Caco-2 (cell line): Measurements from ENCODE around the gene WASHC2A. TPM values are rescaled to one million over a fixed set of nuclear protein-coding genes. Genes with fewer than 3 reads are reported as not detected.
"Not testable (repeated sequence)": the region's sequence is repeated elsewhere in the genome, so short reads cannot be mapped to it uniquely, and the experiment has no call there.

Source experiments
- BruUV-seq: library from RNA; stranded (reverse); fragments of 400-500 nt; replicated peaks from 2 replicates; lab custom pipeline; 2021; lab: Mats Ljungman, UMichigan
- CTCF ChIA-PET: fragments of 300-600 bp; sonication (Branson Sonifier 250); formaldehyde crosslinking; loops from one replicate; lab custom pipeline; 2022; ENCODE audit warnings: antibody characterized with exemption; lab: Charles Lee
- POLR2A ChIA-PET: fragments of 300-600 bp; sonication (Branson Sonifier 250); formaldehyde crosslinking; loops from one replicate; lab custom pipeline; 2022; ENCODE audit warnings: antibody characterized with exemption; lab: Charles Lee
- DNase-seq, 2 experiments: peaks; one replicate each; pipeline versions ENCODE4 v3.0.0 to v3.0.0-alpha.2; 2020 to 2022
- H3K27me3 ChIP-seq: replicated peaks from 2 replicates; pipeline ENCODE4 v1.6.0; 2011; ENCODE audit warnings: low read length; ENCODE audit not compliant: control insufficient read depth, insufficient read depth
- H3K36me3 ChIP-seq: 2 replicates; pipeline ENCODE4 v1.5.1; 2011; ENCODE audit warnings: low read length; ENCODE audit not compliant: control insufficient read depth, insufficient read depth
- H3K4me1 ChIP-seq: fragments of 250-450 bp; sonication (Bioruptor Pico); 2 replicates; pipeline ENCODE4 v1.5.1; 2020; ENCODE audit warnings: mild to moderate bottlenecking
- H3K4me3 ChIP-seq: 2 replicates; pipeline ENCODE4 v1.5.1; 2011; ENCODE audit warnings: low read depth, mild to moderate bottlenecking, control low read depth, low read length
- H3K9me3 ChIP-seq: fragments of 250-450 bp; sonication (Bioruptor Pico); 2 replicates; pipeline ENCODE4 v1.5.1; 2020; ENCODE audit warnings: mild to moderate bottlenecking, moderate library complexity
- H3K27ac Mint-ChIP-seq: one replicate; pipeline ENCODE4 v1.8.0; 2022; ENCODE audit warnings: mixed read lengths; ENCODE audit not compliant: unreplicated experiment
- H3K27me3 Mint-ChIP-seq: one replicate; pipeline ENCODE4 v1.8.0; 2022; ENCODE audit warnings: mixed read lengths; ENCODE audit not compliant: insufficient read depth, unreplicated experiment
- H3K36me3 Mint-ChIP-seq: one replicate; pipeline ENCODE4 v1.8.0; 2022; ENCODE audit warnings: mild to moderate bottlenecking, mixed read lengths; ENCODE audit not compliant: insufficient read depth, unreplicated experiment
- H3K4me1 Mint-ChIP-seq: one replicate; pipeline ENCODE4 v1.8.0; 2022; ENCODE audit warnings: low read depth, mixed read lengths; ENCODE audit not compliant: unreplicated experiment
- H3K4me3 Mint-ChIP-seq: one replicate; pipeline ENCODE4 v1.8.0; 2022; ENCODE audit warnings: mild to moderate bottlenecking, moderate library complexity, mixed read lengths; ENCODE audit not compliant: unreplicated experiment
- H3K9me3 Mint-ChIP-seq: one replicate; pipeline ENCODE4 v1.8.0; 2022; ENCODE audit warnings: mixed read lengths; ENCODE audit not compliant: unreplicated experiment
- intact Hi-C: fragments of 100-400 bp; cut with micrococcal nuclease; formaldehyde crosslinking; loops from one replicate; pipeline ENCODE4 v1.10.0; 2022; ENCODE audit not compliant: unreplicated experiment
- total RNA-seq: library from RNA; stranded (reverse); gene quantifications from 2 replicates; pipeline ENCODE4 v1.2.3, GENCODE V29; 2022
- TF ChIP-seq, protein P1 (sequence below), 2 experiments: fragments of 200-600 bp in 1 of 2; IDR thresholded peaks; 1 replicate in 1 of 2; 2 replicates in 1 of 2; pipeline versions ENCODE4 v1.5.1 to v1.8.0; 2011 to 2022; ENCODE audit warnings: antibody characterized with exemption in 1 of 2, control low read depth in 1 of 2, inconsistent platforms in 1 of 2, low read depth in 1 of 2, low read length in 1 of 2, mild to moderate bottlenecking in 1 of 2, moderate library complexity in 1 of 2; ENCODE audit not compliant: insufficient read depth in 1 of 2, severe bottlenecking in 1 of 2, unreplicated experiment in 1 of 2

WASHC2A gene
- total RNA-seq, 1 experiment from 2014 or later = 73.1 TPM

DNA sequence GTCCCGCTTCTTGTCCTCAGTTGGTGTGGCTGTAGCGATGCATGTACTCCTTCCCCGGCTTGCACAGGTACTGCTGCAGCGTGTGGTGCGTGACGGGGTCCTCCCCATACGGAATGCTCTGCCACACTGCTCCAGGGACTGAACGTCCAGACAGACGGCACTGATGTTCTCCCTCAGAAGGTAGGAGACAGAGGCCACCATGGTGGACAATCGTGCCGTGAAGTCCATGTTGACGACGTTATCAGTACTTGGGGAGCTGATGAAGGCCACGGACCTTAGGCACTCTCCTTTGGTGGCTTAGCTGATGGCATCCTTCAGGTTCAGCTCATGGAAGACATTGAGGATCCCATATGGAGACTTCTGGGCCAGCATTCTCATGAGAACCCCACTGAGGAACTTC, 42.1 kb upstream of the WASHC2A start:
- Mint-ChIP-seq H3K27ac (no peak overlapping the region), H3K36me3 (no peaks in the 10 kb centered on the region)
- POLR2A ChIA-PET = no interaction called here

DNA sequence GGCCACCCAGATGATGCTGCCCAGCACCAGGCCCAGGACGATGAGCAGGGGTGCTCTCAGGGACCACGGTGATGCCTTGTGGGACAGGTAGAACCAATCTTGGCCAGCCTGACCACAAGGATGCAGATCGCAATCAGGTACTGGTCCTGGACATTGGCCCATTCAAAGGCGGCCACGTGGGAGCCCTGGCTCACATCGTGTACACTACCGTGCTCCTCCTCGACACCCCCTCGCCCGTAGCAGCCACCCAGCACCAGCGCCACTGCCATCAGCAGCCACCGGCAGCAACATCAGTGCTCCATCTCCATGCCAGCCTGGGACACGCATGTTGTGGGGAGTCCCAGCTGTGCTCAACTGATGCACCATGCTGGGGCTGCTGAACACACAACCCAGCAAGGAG, 40.6 kb upstream of the WASHC2A start:
- H3K4me1 Mint-ChIP-seq = no peaks in the 10 kb centered on the region
- no peaks in the 10 kb centered on the region for H3K36me3 ChIP-seq
- peaks cover 4% of the 10 kb centered on the region for H3K27me3 Mint-ChIP-seq
- no peak overlapping the region for H3K4me3 Mint-ChIP-seq
- no peaks in the 10 kb centered on the region for H3K9me3 ChIP-seq
- no peaks in the 10 kb centered on the region for H3K4me1 ChIP-seq
- intact Hi-C loops = loop anchor here (10.0 kb wide), 1 partner anchor 128 kb away; no protein-coding TSS in a partner anchor
- no peaks in the 10 kb centered on the region for H3K36me3 Mint-ChIP-seq
- TF ChIP-seq, protein P1, sequence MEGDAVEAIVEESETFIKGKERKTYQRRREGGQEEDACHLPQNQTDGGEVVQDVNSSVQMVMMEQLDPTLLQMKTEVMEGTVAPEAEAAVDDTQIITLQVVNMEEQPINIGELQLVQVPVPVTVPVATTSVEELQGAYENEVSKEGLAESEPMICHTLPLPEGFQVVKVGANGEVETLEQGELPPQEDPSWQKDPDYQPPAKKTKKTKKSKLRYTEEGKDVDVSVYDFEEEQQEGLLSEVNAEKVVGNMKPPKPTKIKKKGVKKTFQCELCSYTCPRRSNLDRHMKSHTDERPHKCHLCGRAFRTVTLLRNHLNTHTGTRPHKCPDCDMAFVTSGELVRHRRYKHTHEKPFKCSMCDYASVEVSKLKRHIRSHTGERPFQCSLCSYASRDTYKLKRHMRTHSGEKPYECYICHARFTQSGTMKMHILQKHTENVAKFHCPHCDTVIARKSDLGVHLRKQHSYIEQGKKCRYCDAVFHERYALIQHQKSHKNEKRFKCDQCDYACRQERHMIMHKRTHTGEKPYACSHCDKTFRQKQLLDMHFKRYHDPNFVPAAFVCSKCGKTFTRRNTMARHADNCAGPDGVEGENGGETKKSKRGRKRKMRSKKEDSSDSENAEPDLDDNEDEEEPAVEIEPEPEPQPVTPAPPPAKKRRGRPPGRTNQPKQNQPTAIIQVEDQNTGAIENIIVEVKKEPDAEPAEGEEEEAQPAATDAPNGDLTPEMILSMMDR (IDR thresholded peaks at IDR 0.05; ENCODE audit: insufficient read depth in 1 of 2, low read depth in 1 of 2, low read length in 1 of 2, severe bottlenecking in 1 of 2, unreplicated experiment in 1 of 2) = no peak
- H3K27ac Mint-ChIP-seq = no peak overlapping the region
- no peak for DNase-seq
- ChIA-PET POLR2A (no interaction called here), CTCF (no interaction called here)
- H3K9me3 Mint-ChIP-seq = peaks cover 8% of the 10 kb centered on the region
- no peaks in the 10 kb centered on the region for H3K27me3 ChIP-seq
- no TSS peak for BruUV-seq
- H3K4me3 ChIP-seq = no peak overlapping the region

More for the DNA sequence above, 42.1 kb upstream of the WASHC2A start:
- TF ChIP-seq, protein P1 (IDR thresholded peaks at IDR 0.05; ENCODE audit: insufficient read depth in 1 of 2, low read depth in 1 of 2, low read length in 1 of 2, severe bottlenecking in 1 of 2, unreplicated experiment in 1 of 2) = no peak
- intact Hi-C loops = loop anchor here (10.0 kb wide), 1 partner anchor 129 kb away; no protein-coding TSS in a partner anchor
- H3K4me1 ChIP-seq = no peaks in the 10 kb centered on the region
- H3K4me3 ChIP-seq = no peak overlapping the region
- H3K27me3 ChIP-seq = no peaks in the 10 kb centered on the region
- no peaks in the 10 kb centered on the region for H3K36me3 ChIP-seq
- H3K4me3 Mint-ChIP-seq = no peak overlapping the region
- no TSS peak for BruUV-seq
- no peak for DNase-seq
- peaks cover 8% of the 10 kb centered on the region for H3K9me3 Mint-ChIP-seq
- CTCF ChIA-PET = no interaction called here
- H3K9me3 ChIP-seq = no peaks in the 10 kb centered on the region
- H3K4me1 Mint-ChIP-seq = no peaks in the 10 kb centered on the region
- H3K27me3 Mint-ChIP-seq = peaks cover 4% of the 10 kb centered on the region

DNA sequence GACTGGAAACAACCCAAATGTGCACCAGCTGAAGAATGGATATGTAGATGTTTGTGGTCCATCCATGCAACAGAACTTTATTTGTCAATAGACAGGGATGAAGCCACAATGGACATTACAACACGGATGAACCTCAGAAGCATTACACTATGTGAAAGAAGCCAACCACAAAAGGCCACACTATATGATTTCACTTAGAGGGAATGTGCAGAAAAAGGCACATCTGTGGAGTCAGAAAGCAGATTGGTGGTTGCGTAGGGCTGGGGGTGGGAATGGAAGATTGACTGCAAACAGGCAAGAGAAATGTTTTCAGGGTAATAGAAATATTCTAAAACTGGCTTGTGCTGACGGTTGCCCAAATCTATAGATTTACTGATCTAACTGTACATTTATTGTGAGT, 34.3 kb upstream of the WASHC2A start:
- Mint-ChIP-seq H3K36me3 (no peaks in the 10 kb centered on the region), H3K27ac (no peak overlapping the region), H3K4me3 (no peak overlapping the region), H3K27me3 (no peaks in the 10 kb centered on the region), H3K9me3 (no peaks in the 10 kb centered on the region), H3K4me1 (no peaks in the 10 kb centered on the region)
- no peaks in the 10 kb centered on the region for H3K36me3 ChIP-seq
- no peaks in the 10 kb centered on the region for H3K9me3 ChIP-seq
- intact Hi-C loops = no loop called here
- H3K27me3 ChIP-seq = no peaks in the 10 kb centered on the region
- no peaks in the 10 kb centered on the region for H3K4me1 ChIP-seq
- TF ChIP-seq, protein P1 (IDR thresholded peaks at IDR 0.05; ENCODE audit: insufficient read depth in 1 of 2, low read depth in 1 of 2, low read length in 1 of 2, severe bottlenecking in 1 of 2, unreplicated experiment in 1 of 2) = no peak
- no peak overlapping the region for H3K4me3 ChIP-seq
- ChIA-PET CTCF (no interaction called here), POLR2A (no interaction called here)
- DNase-seq = no peak
- no TSS peak for BruUV-seq

DNA sequence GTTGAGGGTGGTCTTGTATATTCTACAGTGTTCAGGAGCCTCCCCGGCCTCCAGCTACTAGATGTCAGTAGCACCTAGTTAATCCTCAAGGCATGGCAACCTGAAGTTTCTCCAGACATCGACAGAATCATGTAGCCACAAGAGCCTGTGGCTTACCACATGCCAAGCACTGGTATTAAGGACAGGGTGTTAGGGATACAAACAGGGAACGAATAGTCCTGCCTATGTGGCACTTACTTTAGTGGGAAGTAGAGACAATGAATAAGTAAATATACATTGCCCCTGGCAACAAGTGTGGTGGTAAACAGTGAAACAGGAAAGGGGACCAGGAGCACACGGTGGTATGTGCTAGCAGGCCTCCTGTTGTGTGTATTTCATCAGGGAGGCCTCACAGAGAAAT, 32.4 kb upstream of the WASHC2A start:
- H3K9me3 Mint-ChIP-seq, H3K36me3 ChIP-seq, H3K9me3 ChIP-seq, intact Hi-C loops, H3K4me1 ChIP-seq, POLR2A ChIA-PET, BruUV-seq, H3K27me3 ChIP-seq, H3K27ac Mint-ChIP-seq, DNase-seq, H3K27me3 Mint-ChIP-seq, H3K4me1 Mint-ChIP-seq, H3K36me3 Mint-ChIP-seq, CTCF ChIA-PET, H3K4me3 Mint-ChIP-seq, H3K4me3 ChIP-seq: not testable (repeated sequence)
